ENCODE measurements around the gene DMAC2. TPM values are rescaled to one million over a fixed set of nuclear protein-coding genes. Genes with fewer than 3 reads are reported as not detected.

Gene DMAC2
- total RNA-seq, 1 donor from 2014 or later, result 54.9 TPM

- H3K4me3 ChIP-seq (ENCODE audit: low read depth, low read length), result no peak overlapping the region
- DNase-seq (ENCODE audit: low read depth), result no peak
- TF ChIP-seq CTCF (conservative IDR thresholded peaks at IDR 0.05; ENCODE audit: low read depth, low read length), result no peak
Observed at GRCh38 chr19:41433171-41433570, 6.5 kb downstream of the DMAC2 start.

- no peak overlapping the region for H3K4me3 ChIP-seq (ENCODE audit: low read depth, low read length)
- TF ChIP-seq CTCF (conservative IDR thresholded peaks at IDR 0.05; ENCODE audit: low read depth, low read length), result peak; percentile 52
- no peak for DNase-seq (ENCODE audit: low read depth)
Observed at GRCh38 chr19:41431426-41432386, 8.0 kb downstream of the DMAC2 start.

- H3K4me3 ChIP-seq (ENCODE audit: low read depth, low read length), result no peak overlapping the region
- no peak for TF ChIP-seq CTCF (conservative IDR thresholded peaks at IDR 0.05; ENCODE audit: low read depth, low read length)
- no peak for DNase-seq (ENCODE audit: low read depth)
Observed at GRCh38 chr19:41430922-41431321, 8.8 kb downstream of the DMAC2 start.

GRCh38 chr19:41428481-41428859, 11.2 kb downstream of the DMAC2 start:
- TF ChIP-seq CTCF (conservative IDR thresholded peaks at IDR 0.05; ENCODE audit: low read depth, low read length), result no peak
- H3K4me3 ChIP-seq (ENCODE audit: low read depth, low read length), result no peak overlapping the region
- DNase-seq (ENCODE audit: low read depth), result no peak

GRCh38 chr19:41427647-41428480, 11.8 kb downstream of the DMAC2 start:
- no peak for TF ChIP-seq CTCF (conservative IDR thresholded peaks at IDR 0.05; ENCODE audit: low read depth, low read length)
- peak overlapping the region; percentile 19 for H3K4me3 ChIP-seq (ENCODE audit: low read depth, low read length)
- DNase-seq (ENCODE audit: low read depth), result no peak

GRCh38 chr19:41426952-41427646, 12.6 kb downstream of the DMAC2 start, which contains the start of gene B3GNT8:
B3GNT8 (minus strand) TSS chr19:41427374; CDS start chr19:41426778, 596 bp downstream.
- H3K4me3 ChIP-seq (ENCODE audit: low read depth, low read length), result peak within 1 kb of the TSS; percentile 28
- DNase-seq (ENCODE audit: low read depth), result no peak
- TF ChIP-seq CTCF (conservative IDR thresholded peaks at IDR 0.05; ENCODE audit: low read depth, low read length), result no peak

All from epithelial cell of proximal tubule (primary cell).